Skeletal muscle tissue (tissue), 4 donors: ENCODE results near the gene AFG3L2. TPM values are rescaled to one million over a fixed set of nuclear protein-coding genes. Genes with fewer than 3 reads are reported as not detected.

ENCODE experiments used
- H3K27ac ChIP-seq: one replicate; pipeline ENCODE4 v1.7.0; 2013; ENCODE audit warnings: mild to moderate bottlenecking, low read depth, low read length, inconsistent platforms
- H3K27me3 ChIP-seq, 3 donors: one replicate each; pipeline ENCODE4 v1.7.0; 2013; ENCODE audit warnings: low read length in 3 of 3; ENCODE audit not compliant: control insufficient read depth in 3 of 3, insufficient read depth in 3 of 3
- H3K36me3 ChIP-seq, 3 donors: one replicate each; pipeline ENCODE4 v1.7.0; 2013; ENCODE audit warnings: low read length in 3 of 3; ENCODE audit not compliant: control insufficient read depth in 3 of 3, insufficient read depth in 3 of 3
- H3K4me1 ChIP-seq, 3 donors: one replicate each; pipeline ENCODE4 v1.7.0; 2013; ENCODE audit warnings: low read length in 3 of 3, mild to moderate bottlenecking in 3 of 3; ENCODE audit not compliant: control insufficient read depth in 3 of 3, insufficient read depth in 3 of 3
- H3K4me3 ChIP-seq, 3 donors: one replicate each; pipeline ENCODE4 v1.7.0; 2013; ENCODE audit warnings: low read length in 3 of 3
- H3K9ac ChIP-seq, 3 donors: one replicate each; pipeline ENCODE4 v1.7.0; 2013; ENCODE audit warnings: low read length in 3 of 3, mild to moderate bottlenecking in 3 of 3, moderate library complexity in 2 of 3, low read depth in 1 of 3
- H3K9me3 ChIP-seq, 3 donors: one replicate each; pipeline ENCODE4 v1.7.0; 2013; ENCODE audit warnings: low read length in 3 of 3; ENCODE audit not compliant: control insufficient read depth in 3 of 3
- total RNA-seq: library from RNA; depleted of rRNA; stranded (reverse); fragments of >200 nt; gene quantifications from one replicate; pipeline ENCODE4 v1.2.3, GENCODE V29; 2014
- donor health status: Osteomylitis.

The AFG3L2 gene
- total RNA-seq, 1 donor from 2014 or later = 60.5 TPM

GRCh38 chr18:12321333-12321732, 55.7 kb downstream of the AFG3L2 start:
- H3K36me3 ChIP-seq = peaks cover 21 to 28% (median 25%) of the 10 kb centered on the region in 3 donors
- H3K4me3 ChIP-seq = no peak overlapping the region
- peaks cover 9 to 12% (median 9%) of the 10 kb centered on the region in 3 donors for H3K4me1 ChIP-seq
- no peaks in the 10 kb centered on the region for H3K9me3 ChIP-seq
- no peak overlapping the region for H3K9ac ChIP-seq
- H3K27ac ChIP-seq = no peak overlapping the region
- H3K27me3 ChIP-seq = no peaks in the 10 kb centered on the region

- Histone ChIP-seq H3K27ac (no peak overlapping the region), H3K27me3 (no peaks in the 10 kb centered on the region), H3K4me3 (no peak overlapping the region), H3K4me1 (peaks cover 14 to 27% (median 20%) of the 10 kb centered on the region in 3 donors), H3K36me3 (peaks cover 5 to 11% (median 8%) of the 10 kb centered on the region in 3 donors), H3K9ac (no peak overlapping the region), H3K9me3 (no peaks in the 10 kb centered on the region)
Observed at GRCh38 chr18:12318857-12319256, 58.2 kb downstream of the AFG3L2 start.

GRCh38 chr18:12318334-12318697, 58.7 kb downstream of the AFG3L2 start:
- H3K4me1 ChIP-seq = peaks cover 16 to 29% (median 20%) of the 10 kb centered on the region in 3 donors
- H3K9ac ChIP-seq = no peak overlapping the region
- H3K9me3 ChIP-seq = no peaks in the 10 kb centered on the region
- no peaks in the 10 kb centered on the region for H3K27me3 ChIP-seq
- H3K4me3 ChIP-seq = no peak overlapping the region
- H3K27ac ChIP-seq = peak overlapping the region; percentile 27
- H3K36me3 ChIP-seq = peaks cover 5 to 9% (median 8%) of the 10 kb centered on the region in 3 donors

- H3K9me3 ChIP-seq = no peaks in the 10 kb centered on the region
- H3K9ac ChIP-seq = no peak overlapping the region
- H3K27me3 ChIP-seq = no peaks in the 10 kb centered on the region
- peak overlapping the region; percentile 27 for H3K27ac ChIP-seq
- H3K36me3 ChIP-seq = peaks cover 5 to 10% (median 6%) of the 10 kb centered on the region in 3 donors
- no peak overlapping the region for H3K4me3 ChIP-seq
- peaks cover 16 to 33% (median 20%) of the 10 kb centered on the region in 3 donors for H3K4me1 ChIP-seq
Observed at GRCh38 chr18:12317664-12318333, 59.2 kb downstream of the AFG3L2 start.

- Histone ChIP-seq H3K27ac (no peak overlapping the region), H3K36me3 (peaks cover 0 to 15% (median 2%) of the 10 kb centered on the region in 3 donors)
Observed at GRCh38 chr18:12315911-12316310, 61.1 kb downstream of the AFG3L2 start.

GRCh38 chr18:12315490-12315889, 61.5 kb downstream of the AFG3L2 start:
- Histone ChIP-seq H3K4me3 (peak overlapping the region in 1 of 3 donors; percentile 19), H3K9ac (peak overlapping the region in 1 of 3 donors; percentile 54), H3K27ac (no peak overlapping the region), H3K27me3 (no peaks in the 10 kb centered on the region), H3K36me3 (peaks cover 0 to 11% (median 2%) of the 10 kb centered on the region in 3 donors), H3K9me3 (peaks cover 0 to 2% (median 0%) of the 10 kb centered on the region in 3 donors), H3K4me1 (peaks cover 16 to 33% (median 20%) of the 10 kb centered on the region in 3 donors)

More at GRCh38 chr18:12315911-12316310, 61.1 kb downstream of the AFG3L2 start:
- Histone ChIP-seq H3K4me1 (peaks cover 14 to 33% (median 20%) of the 10 kb centered on the region in 3 donors), H3K9ac (no peak overlapping the region), H3K9me3 (peaks cover 0 to 2% (median 0%) of the 10 kb centered on the region in 3 donors), H3K4me3 (peak overlapping the region in 1 of 3 donors; percentile 19), H3K27me3 (no peaks in the 10 kb centered on the region)

- Histone ChIP-seq H3K9ac (no peak overlapping the region), H3K4me3 (no peak overlapping the region), H3K27ac (no peak overlapping the region), H3K36me3 (peaks cover 0 to 10% (median 2%) of the 10 kb centered on the region in 3 donors), H3K4me1 (peaks cover 20 to 36% (median 20%) of the 10 kb centered on the region in 3 donors), H3K9me3 (peaks cover 0 to 2% (median 0%) of the 10 kb centered on the region in 3 donors), H3K27me3 (peaks cover 0 to 2% (median 0%) of the 10 kb centered on the region in 3 donors)
Observed at GRCh38 chr18:12314591-12315305, 62.3 kb downstream of the AFG3L2 start.

- Histone ChIP-seq H3K4me3 (no peak overlapping the region), H3K4me1 (peaks cover 24 to 39% (median 24%) of the 10 kb centered on the region in 3 donors), H3K9me3 (peaks cover 0 to 2% (median 0%) of the 10 kb centered on the region in 3 donors), H3K9ac (no peak overlapping the region), H3K27me3 (peaks cover 0 to 9% (median 4%) of the 10 kb centered on the region in 3 donors), H3K27ac (no peak overlapping the region), H3K36me3 (peaks cover 0 to 10% (median 2%) of the 10 kb centered on the region in 3 donors)
Observed at GRCh38 chr18:12313530-12314245, 63.3 kb downstream of the AFG3L2 start.

- no peak overlapping the region for H3K9ac ChIP-seq
- H3K4me3 ChIP-seq = no peak overlapping the region
- peaks cover 0 to 12% (median 4%) of the 10 kb centered on the region in 3 donors for H3K27me3 ChIP-seq
- peaks cover 0 to 10% (median 2%) of the 10 kb centered on the region in 3 donors for H3K36me3 ChIP-seq
- peaks cover 17 to 33% (median 19%) of the 10 kb centered on the region in 3 donors for H3K4me1 ChIP-seq
- peaks cover 0 to 2% (median 0%) of the 10 kb centered on the region in 3 donors for H3K9me3 ChIP-seq
- H3K27ac ChIP-seq = no peak overlapping the region
Observed at GRCh38 chr18:12312976-12313375, 64.1 kb downstream of the AFG3L2 start.
